ENCODE results near the gene CDK14.
"Not testable (repeated sequence)": the region's sequence is repeated elsewhere in the genome, so short reads cannot be mapped to it uniquely, and the experiment has no call there.

Gene CDK14

DNA sequence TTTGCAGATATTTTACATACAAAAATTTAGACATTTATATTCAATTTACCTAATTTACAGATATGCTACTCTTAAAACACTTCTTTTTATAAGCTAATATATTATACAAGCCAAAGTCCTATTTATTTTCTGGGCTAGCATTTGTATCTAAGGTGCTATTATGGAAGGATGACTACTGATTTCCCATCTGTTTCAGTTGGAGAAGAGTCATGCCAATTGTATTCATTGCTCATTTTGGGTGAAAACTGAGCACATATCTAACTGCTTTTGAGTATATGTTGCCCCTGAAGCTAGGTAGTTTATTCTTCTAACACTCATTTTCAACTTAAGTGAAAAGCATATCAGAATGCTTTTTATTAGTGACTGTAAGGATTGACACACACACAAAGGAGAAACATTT is 172.9 kb downstream of the CDK14 start:
- H3K4me3 ChIP-seq (ENCODE audit: low read depth, low read length) = no peak overlapping the region
- TF ChIP-seq, protein P1, sequence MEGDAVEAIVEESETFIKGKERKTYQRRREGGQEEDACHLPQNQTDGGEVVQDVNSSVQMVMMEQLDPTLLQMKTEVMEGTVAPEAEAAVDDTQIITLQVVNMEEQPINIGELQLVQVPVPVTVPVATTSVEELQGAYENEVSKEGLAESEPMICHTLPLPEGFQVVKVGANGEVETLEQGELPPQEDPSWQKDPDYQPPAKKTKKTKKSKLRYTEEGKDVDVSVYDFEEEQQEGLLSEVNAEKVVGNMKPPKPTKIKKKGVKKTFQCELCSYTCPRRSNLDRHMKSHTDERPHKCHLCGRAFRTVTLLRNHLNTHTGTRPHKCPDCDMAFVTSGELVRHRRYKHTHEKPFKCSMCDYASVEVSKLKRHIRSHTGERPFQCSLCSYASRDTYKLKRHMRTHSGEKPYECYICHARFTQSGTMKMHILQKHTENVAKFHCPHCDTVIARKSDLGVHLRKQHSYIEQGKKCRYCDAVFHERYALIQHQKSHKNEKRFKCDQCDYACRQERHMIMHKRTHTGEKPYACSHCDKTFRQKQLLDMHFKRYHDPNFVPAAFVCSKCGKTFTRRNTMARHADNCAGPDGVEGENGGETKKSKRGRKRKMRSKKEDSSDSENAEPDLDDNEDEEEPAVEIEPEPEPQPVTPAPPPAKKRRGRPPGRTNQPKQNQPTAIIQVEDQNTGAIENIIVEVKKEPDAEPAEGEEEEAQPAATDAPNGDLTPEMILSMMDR (IDR thresholded peaks at IDR 0.05; ENCODE audit: insufficient read depth, low read depth, low read length, missing control alignments) = no peak
- no peak for DNase-seq (ENCODE audit: low read depth)

DNA sequence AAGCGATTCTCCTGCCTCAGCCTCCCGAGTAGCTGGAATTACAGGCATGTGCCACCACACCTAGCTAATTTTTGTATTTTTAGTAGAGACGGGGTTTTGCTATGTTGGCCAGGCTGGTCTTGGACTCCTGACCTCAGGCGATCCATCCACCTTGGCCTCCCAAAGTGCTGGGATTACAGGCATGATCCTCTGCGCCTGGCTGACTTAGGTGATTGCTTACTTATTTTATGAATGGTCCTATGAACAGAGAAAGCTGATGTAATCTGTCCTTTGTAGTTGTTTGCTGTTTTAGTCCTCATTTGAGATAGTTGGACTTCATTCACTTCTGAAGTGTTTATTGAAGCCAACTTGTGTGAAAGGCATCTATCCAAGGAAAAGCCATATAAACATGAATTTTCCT is 173.4 kb downstream of the CDK14 start:
- DNase-seq (ENCODE audit: low read depth); H3K4me3 ChIP-seq (ENCODE audit: low read depth, low read length): not testable (repeated sequence)

DNA sequence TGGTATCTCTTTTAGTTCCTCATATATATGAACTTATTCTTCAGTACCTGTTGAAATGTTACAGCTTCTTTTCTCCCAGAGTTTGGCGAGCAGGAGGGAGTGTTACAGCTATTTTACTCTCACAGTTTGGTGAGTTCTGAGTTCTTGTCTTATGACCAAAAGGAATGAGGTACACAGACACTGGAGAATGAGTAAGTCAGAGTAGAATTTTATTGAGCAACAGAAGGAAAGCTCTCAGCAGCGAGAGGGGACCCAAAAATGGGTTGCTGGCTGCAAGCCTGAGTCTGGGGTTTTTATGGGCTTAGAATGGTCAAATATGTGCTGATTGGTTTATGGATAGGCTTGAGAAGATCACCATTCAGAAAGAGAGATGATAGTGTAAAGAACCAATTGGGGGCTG is 175.2 kb downstream of the CDK14 start:
- H3K4me3 ChIP-seq (ENCODE audit: low read depth, low read length) = no peak overlapping the region
- TF ChIP-seq, protein P1 (IDR thresholded peaks at IDR 0.05; ENCODE audit: insufficient read depth, low read depth, low read length, missing control alignments) = no peak
- DNase-seq (ENCODE audit: low read depth) = no peak

DNA sequence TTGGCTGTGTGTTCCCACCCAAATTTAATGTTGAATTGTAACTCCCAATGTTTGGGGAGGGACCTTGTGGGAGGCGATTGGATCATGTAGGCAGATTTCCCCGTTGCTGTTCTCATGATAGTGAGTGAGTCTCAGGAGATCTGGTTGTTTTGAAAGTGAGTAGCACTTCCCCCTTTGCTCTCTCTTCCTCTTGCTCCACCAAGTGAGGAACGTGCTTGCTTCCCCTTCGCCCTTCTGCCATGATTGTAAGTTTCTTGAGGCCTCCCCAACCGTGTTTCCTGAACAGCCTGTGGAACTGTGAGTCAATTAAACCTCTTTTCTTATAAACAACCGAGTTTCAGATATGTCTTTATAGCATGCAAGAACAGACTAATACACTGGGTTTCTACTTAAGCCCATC is 176.3 kb downstream of the CDK14 start:
- no peak overlapping the region for H3K4me3 ChIP-seq (ENCODE audit: low read depth, low read length)
- DNase-seq (ENCODE audit: low read depth) = peak; percentile 58
- TF ChIP-seq, protein P1 (IDR thresholded peaks at IDR 0.05; ENCODE audit: insufficient read depth, low read depth, low read length, missing control alignments) = no peak

DNA sequence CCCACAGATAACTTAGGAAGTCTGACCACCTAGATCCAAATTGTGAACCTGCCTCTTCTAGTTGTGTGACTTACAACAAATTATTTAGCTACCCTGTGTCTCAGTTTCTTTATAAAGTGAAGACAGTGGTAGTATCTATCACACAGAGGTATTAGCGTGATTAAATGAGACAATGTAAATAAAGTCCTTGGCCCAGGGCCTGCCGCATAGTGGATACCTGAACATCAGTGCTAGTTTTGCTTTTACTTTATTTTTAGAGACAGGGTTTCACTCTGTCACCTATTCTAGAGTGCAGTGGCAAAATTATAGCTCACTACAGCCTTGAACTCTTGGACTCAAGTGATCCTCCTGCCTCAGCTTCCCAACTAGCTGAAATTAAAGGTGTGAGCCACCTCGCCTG is 177.1 kb downstream of the CDK14 start:
- TF ChIP-seq, protein P1 (IDR thresholded peaks at IDR 0.05; ENCODE audit: insufficient read depth, low read depth, low read length, missing control alignments) = no peak

DNA sequence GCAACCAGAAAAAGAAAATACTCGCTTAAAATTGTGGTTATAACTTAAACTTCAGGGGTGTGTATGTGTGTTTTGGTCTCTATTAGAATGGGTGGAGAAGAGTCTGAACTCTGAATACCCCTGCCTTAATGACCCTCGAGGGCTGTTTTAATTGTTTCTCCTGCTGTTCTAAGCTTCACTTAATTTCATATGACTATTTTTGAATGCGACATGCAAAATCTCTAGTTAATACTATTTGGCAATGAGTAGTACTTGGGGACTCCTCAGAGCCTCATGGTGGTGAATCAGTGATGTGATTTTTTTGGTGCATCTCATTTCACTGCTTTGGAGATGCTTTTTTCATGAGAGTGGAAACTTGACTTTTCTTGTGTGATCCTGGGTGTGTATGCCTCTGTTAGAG is 178.6 kb downstream of the CDK14 start:
- peak overlapping the region; percentile 54 for H3K4me3 ChIP-seq (ENCODE audit: low read depth, low read length)
- TF ChIP-seq, protein P1 (IDR thresholded peaks at IDR 0.05; ENCODE audit: insufficient read depth, low read depth, low read length, missing control alignments) = no peak

More for the DNA sequence above, 177.1 kb downstream of the CDK14 start:
- peak; percentile 33 for DNase-seq (ENCODE audit: low read depth)
- no peak overlapping the region for H3K4me3 ChIP-seq (ENCODE audit: low read depth, low read length)

DNA sequence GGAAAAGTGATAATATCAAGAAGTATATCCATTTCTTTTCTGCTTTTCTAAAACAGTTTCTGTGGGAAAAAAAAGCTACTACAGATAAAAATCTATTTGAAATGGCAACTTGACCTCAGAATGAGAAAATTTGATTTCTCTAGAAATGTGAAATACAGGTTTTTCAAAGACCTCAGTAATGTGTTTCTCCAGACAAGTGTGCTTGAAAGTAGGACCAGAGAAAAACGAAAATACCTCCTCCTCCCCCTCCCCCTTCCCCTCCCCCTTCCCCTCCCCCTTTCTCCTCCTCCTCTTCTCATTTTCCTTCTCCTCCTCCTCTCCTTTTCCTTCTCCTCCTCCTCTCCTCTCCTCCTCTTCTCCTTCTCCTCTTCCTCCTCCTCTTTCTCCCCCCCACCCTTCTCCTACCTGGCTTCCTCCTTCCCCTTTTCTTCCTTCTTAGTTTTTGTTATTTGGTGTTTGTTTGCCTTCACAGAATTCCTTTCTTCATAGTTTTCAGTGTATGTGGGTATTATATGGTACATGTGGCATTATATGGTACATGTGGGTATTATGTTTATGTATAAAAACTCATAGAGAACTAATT is 179.4 kb downstream of the CDK14 start:
- peak overlapping the region; percentile 54 for H3K4me3 ChIP-seq (ENCODE audit: low read depth, low read length)
- no peak for DNase-seq (ENCODE audit: low read depth)
- TF ChIP-seq, protein P1 (IDR thresholded peaks at IDR 0.05; ENCODE audit: insufficient read depth, low read depth, low read length, missing control alignments) = no peak

More for the DNA sequence above, 178.6 kb downstream of the CDK14 start:
- DNase-seq (ENCODE audit: low read depth) = no peak

All from GM12865 (cell line).